GM12891 (cell line): ENCODE measurements around the gene FAM200C.
"Not testable (repeated sequence)": the region's sequence is repeated elsewhere in the genome, so short reads cannot be mapped to it uniquely, and the experiment has no call there.

Experiments used
- DNase-seq: peaks from one replicate; pipeline ENCODE4 v3.0.0; 2011; ENCODE audit warnings: low spot score; ENCODE audit not compliant: insufficient read length
- FAIRE-seq: peaks from 2 replicates; lab custom pipeline; 2011; peaks lifted over from hg19 to GRCh38; lab: Jason Lieb, UNC
- PAX5 ChIP-seq: IDR thresholded peaks from 2 replicates; pipeline ENCODE4 v1.6.1; 2011; ENCODE audit warnings: low read length, moderate library complexity, mild to moderate bottlenecking; ENCODE audit not compliant: insufficient read depth, severe bottlenecking
- POLR2A ChIP-seq: IDR thresholded peaks from 2 replicates; pipeline ENCODE4 v1.6.1; 2011; ENCODE audit warnings: low read depth, low read length, control low read depth
- POLR2AphosphoS5 ChIP-seq: IDR thresholded peaks from 2 replicates; pipeline ENCODE4 v1.6.1; 2011; ENCODE audit warnings: low read depth, low read length, control low read depth
- POU2F2 ChIP-seq: IDR thresholded peaks from 2 replicates; pipeline ENCODE4 v1.6.1; 2011; ENCODE audit warnings: low read depth, mild to moderate bottlenecking, control low read depth, low read length, moderate library complexity
- SPI1 ChIP-seq: IDR thresholded peaks from 2 replicates; pipeline ENCODE4 v1.6.1; 2011; ENCODE audit warnings: low read depth, low read length, control low read depth
- TAF1 ChIP-seq: IDR thresholded peaks from 2 replicates; pipeline ENCODE4 v1.6.1; 2011; ENCODE audit warnings: low read depth, low read length, control low read depth

The FAM200C gene

DNA sequence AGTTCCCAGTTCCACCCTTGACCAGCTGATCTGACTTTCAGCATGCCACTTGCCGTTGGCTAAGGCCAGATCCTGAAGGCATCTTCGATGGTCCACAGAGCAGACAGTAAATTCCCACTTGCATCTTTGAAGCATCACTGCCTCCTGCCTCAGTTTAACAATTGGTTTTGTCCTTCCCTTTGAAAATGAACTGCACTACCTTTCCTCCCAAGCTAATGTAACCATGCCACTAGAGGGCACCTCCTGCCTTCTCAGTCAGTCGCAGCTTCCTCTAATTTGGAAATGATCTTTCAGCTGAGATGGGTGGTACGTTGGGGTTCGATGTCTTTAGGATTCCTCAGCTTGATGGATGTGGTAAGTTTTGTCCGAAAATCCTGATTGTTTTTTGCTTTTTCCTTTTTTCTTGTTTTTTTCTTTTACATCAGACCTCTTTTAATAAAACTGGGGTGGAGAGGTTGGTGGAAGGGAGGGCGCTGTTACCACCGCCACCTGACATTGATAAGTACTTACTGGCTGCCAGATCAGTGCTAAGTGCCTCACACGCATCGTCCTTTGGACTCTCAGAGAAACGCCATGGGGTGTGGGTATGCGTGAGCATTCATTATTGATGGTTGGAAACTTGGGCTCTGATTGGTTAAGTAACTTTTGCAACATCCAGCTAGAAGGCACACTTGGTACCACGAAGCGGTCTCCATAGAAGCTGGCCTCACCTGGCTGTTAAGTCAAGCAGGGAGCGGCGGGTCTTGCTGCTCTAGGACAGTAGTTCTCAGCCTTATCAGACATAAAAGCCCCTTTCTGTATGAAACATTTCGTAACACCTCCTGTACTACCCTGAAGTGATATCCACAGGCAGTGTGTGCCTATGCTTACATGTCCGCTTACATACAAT is 38.7 kb upstream of the FAM200C start:
- no peak for DNase-seq
- FAIRE-seq = no peak
- TF ChIP-seq POLR2A = no peak
- TF ChIP-seq TAF1 = 0 out of 2 replicates have a peak, but pooled peaks have one; percentile 17

DNA sequence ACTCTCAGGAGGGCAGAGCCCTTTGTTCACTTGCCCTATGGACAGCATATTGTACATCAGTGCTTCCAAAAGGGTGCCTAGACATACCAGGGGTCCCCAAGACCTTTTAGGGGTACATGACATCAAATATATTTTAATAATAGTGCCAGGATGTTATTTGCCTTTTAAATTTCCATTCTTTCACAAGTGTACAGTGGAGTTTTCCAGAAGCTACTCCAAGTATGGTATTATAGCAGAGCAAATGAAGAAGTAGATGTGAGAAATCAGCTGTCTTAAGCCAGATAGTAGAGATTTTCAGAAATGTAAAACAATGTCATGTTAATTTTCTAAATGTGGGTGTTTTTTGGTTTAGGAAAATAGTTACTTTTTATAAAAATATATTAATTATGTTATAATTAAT is 37.4 kb upstream of the FAM200C start:
- TF ChIP-seq SPI1 (no peak), TAF1 (no peak), PAX5 (no peak), POU2F2 (no peak), POLR2A (no peak), POLR2AphosphoS5 (no peak)
- no peak for FAIRE-seq
- DNase-seq = no peak

DNA sequence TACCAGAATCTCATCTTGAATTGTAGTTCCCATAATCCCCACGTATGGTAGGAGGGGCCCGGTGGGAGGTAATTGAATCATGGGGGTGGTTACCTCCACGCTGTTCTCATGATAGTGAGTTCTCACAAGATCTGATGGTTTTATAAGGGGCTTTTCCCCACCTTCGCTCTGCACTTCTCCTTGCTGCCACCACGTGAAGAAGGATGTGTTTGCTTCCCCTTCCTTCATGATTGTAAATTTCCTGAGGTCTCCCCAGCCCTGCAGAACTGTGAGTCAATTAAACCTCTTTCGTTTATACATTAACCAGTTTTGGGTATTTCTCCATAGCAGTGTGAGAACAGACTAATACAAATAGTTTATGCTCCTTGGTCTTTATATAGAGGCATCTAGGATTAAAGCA is 36.8 kb upstream of the FAM200C start:
- FAIRE-seq = peak; percentile 45
- DNase-seq = not testable (repeated sequence)

DNA sequence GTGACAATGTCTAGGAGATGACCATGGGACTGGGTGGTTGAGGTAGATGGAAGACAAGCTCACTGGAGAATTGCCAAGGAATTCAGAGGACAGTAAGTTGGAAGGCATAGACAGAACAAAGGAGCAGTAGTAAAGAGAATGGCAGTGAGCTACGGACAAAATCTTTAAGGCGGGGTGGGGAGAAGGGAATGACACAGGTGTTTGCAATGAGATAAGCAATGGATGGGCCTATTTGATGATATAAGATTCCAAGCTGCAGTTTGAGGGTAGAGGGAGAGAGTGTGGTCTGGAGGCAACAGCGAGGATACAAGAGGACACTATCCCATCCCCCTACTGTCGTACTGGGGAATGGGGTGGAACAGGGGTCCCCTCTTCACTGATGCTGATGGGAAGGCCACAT is 36.2 kb upstream of the FAM200C start:
- TF ChIP-seq PAX5 (no peak), POLR2AphosphoS5 (no peak), SPI1 (no peak), POU2F2 (no peak), POLR2A (no peak), TAF1 (no peak)
- no peak for FAIRE-seq
- DNase-seq = no peak

DNA sequence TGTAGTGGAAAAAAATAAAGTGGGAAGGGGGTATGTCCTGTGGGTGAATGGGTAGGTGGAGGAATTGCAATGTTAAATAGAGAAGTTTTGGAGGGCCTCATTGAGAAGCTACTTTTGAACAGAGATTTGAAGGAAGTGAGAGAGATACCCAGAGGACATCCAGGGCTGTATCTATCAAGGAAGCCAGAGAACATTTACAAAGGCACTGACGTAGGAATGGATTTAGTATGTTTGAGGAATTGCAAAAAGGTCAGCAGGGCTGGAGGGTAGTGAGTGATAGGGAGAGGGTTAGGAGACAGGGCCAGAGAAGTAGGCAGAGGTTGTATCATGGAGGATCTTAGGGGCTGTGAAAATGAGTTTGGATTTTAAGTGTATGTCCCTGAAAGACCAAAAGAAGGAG is 35.7 kb upstream of the FAM200C start:
- TF ChIP-seq SPI1 (peak; percentile 40), TAF1 (no peak)
- DNase-seq (no peak), FAIRE-seq (peak; percentile 26)

DNA sequence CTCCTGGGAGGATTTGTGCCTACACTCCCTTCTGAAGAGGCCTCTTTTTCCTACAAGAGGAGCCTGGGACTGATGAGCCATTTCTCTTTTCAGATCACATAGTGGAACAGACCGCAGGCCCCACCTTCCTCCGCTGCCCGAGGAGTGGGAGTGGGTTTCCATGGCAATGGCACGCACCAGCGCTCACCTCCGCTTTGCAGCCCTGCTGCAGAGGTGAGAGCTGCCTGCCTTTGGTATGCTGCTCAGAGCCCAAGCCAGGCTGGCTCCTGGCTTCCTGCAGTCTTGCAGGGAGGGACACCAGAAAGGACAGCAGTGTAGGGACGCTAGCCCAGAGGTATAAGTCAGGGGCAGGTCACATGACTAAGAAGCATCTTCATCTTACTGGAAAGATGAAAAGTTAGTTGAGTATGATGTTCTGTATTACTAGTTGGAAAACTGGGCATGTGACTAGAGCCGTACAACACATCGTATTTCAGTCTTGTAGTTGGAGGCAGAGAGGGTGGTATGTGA is 34.2 kb upstream of the FAM200C start:
- TF ChIP-seq POLR2AphosphoS5 (no peak), PAX5 (peak; percentile 89), POLR2A (peak; percentile 57; the same call in 1 of the 2 replicates)
- no peak for DNase-seq
- FAIRE-seq = peak; percentile 99

DNA sequence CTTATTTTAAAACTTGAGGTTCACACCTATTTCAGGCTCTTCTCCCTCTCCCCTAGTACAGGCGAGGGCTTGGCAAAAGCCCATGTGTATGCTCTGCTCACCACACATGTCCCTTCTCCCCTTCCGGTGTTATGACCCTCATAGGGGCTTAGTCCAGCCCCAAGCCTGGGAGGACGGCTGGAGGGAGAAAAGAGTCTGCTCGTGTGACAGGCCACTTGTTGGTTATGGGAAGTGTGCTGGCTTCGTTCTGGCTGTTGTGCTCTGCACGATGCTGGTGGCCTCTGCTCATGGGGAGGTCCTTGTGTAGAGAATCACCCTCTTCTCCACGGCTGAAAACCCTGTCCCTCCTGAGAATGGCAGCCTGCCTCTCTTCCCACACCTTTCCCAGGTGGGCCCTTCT is 32.9 kb upstream of the FAM200C start:
- no peak for TF ChIP-seq POU2F2
- no peak for TF ChIP-seq POLR2A
- no peak for TF ChIP-seq PAX5
- TF ChIP-seq TAF1 = no peak
- TF ChIP-seq POLR2AphosphoS5 = no peak
- no peak for DNase-seq
- peak; percentile 87 for FAIRE-seq

DNA sequence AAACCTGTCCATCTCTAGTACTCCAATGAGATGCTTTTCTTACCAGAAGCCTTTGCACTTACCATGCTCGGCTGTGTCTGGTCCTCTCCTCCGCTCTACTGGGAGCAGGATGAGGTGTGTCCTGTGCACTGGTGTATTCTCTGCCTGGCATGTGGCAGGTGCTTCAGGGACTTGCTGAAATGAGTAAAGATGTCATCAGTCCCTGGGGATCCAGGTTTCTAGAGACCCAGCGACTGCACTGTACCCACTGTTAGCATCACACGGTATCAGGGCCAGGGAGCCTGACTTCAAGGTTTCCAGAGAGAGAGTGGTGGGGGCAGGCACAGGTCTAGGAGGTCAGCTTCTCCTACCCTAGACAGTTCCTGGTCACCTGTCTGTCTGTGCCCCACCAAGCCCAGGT is 32.3 kb upstream of the FAM200C start:
- TF ChIP-seq TAF1 (no peak), POU2F2 (no peak), SPI1 (no peak), PAX5 (no peak), POLR2A (no peak), POLR2AphosphoS5 (no peak)
- peak; percentile 62 for FAIRE-seq
- DNase-seq = no peak

DNA sequence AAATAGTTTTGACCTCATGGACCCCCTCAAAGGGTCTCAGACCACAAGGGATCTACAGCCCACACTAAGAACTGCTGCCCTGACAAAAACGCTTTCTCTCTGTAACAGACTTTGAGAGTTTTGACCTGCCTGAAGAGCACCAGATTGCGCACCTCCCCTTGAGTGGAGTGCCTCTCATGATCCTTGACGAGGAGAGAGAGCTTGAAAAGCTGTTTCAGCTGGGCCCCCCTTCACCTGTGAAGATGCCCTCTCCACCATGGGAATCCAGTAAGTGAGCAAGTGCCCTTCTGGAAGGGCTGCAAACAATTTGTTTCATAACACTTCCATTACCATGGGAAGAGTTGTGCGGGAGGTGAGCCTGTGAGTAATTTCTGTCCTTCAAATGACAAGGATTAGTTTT is 27.8 kb upstream of the FAM200C start:
- FAIRE-seq = no peak
- DNase-seq = no peak
- TF ChIP-seq TAF1 = no peak

DNA sequence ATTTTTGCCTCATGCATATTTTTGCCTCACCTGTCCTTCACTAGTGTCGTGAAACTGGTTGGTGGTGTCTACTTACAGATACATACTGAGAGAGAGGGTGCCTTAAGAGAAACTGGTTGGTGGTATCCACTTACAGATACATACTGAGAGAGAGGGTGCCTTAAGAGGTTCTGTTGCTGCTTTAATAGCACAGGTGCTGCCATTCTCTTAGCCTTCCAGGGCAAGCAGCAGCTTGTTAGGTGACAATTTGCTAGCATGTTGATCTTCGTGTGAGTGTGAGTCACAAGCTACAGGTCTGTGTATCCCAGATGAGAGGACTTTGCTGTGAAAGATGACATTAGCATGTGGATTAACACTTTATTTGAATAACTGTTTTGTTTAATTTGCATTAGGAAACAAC is 23.2 kb upstream of the FAM200C start:
- no peak for DNase-seq
- TF ChIP-seq POLR2AphosphoS5 (no peak), POLR2A (no peak), PAX5 (no peak), TAF1 (no peak), POU2F2 (no peak), SPI1 (no peak)
- FAIRE-seq = peak; percentile 83

DNA sequence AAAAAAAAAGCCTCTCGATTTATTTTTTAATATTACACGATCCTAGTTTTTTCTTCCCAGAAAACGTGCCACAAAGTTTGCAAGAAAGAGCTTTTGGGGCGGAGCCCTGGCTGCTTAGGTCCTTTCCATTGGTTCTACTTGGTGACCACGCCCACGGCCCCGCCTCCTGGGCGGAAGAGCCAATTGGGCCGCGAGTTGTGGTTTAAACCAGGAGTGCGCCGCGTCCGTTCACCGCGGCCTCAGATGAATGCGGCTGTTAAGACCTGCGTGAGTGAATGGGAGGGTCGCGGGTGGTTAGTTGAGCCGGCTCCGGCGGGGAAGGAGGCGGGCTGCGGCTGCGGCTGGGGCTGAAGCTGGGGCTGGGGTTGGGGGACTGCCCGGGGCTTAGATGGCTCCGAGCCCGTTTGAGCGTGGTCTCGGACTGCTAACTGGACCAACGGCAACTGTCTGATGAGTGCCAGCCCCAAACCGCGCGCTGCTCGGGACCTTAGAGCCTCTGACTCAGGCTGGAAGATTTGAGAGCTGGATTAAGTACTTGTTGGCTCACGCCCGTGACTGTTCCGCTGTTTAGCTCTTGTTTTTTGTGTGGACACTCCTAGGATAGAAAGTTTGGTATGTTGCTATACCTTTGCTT is 21.9 kb upstream of the FAM200C start, which contains the start of gene PTTG1:
Gene PTTG1 (plus strand): TSS at position 231 of the 634 bp plus-strand sequence. CDS start 458 bp downstream, outside the sequence.
- FAIRE-seq (peak; percentile 99), DNase-seq (peak; percentile 62)
- TF ChIP-seq POU2F2 (peak; percentile 33; the same call in 1 of the 2 replicates), SPI1 (peak; percentile 31; the same call in 1 of the 2 replicates), PAX5 (peak; percentile 58), TAF1 (peak; percentile 51), POLR2AphosphoS5 (peak; percentile 67; the same call in 1 of the 2 replicates), POLR2A (peak; percentile 68)
